Ishikawa (cell line): Measurements from ENCODE around the gene DYNC1I1.

ENCODE experiments used
- CEBPB ChIP-seq: IDR thresholded peaks from 2 replicates; pipeline ENCODE4 v1.6.1; 2012
- CREB1 ChIP-seq: IDR thresholded peaks from 2 replicates; pipeline ENCODE4 v1.6.1; 2012; ENCODE audit warnings: low read depth
- EGR1 ChIP-seq: IDR thresholded peaks from 2 replicates; pipeline ENCODE4 v1.6.1; 2012
- EP300 ChIP-seq: IDR thresholded peaks from 2 replicates; pipeline ENCODE4 v1.6.1; 2012; ENCODE audit warnings: borderline replicate concordance
- FOXM1 ChIP-seq: IDR thresholded peaks from 2 replicates; pipeline ENCODE4 v1.6.1; 2012; ENCODE audit warnings: low read depth, borderline replicate concordance
- MAX ChIP-seq: IDR thresholded peaks from 2 replicates; pipeline ENCODE4 v1.6.1; 2012
- NFIC ChIP-seq: IDR thresholded peaks from 2 replicates; pipeline ENCODE4 v1.6.1; 2012
- RAD21 ChIP-seq: IDR thresholded peaks from 2 replicates; pipeline ENCODE4 v1.6.1; 2012; ENCODE audit warnings: low read depth
- REST ChIP-seq: IDR thresholded peaks from 2 replicates; pipeline ENCODE4 v1.6.1; 2012; ENCODE audit warnings: low read depth, mild to moderate bottlenecking
- TAF1 ChIP-seq: IDR thresholded peaks from 2 replicates; pipeline ENCODE4 v1.6.1; 2012; ENCODE audit warnings: low read depth, mild to moderate bottlenecking
- TCF12 ChIP-seq: IDR thresholded peaks from 2 replicates; pipeline ENCODE4 v1.6.1; 2012; ENCODE audit warnings: low read depth
- TEAD4 ChIP-seq: IDR thresholded peaks from 2 replicates; pipeline ENCODE4 v1.6.1; 2012
- USF1 ChIP-seq: IDR thresholded peaks from 2 replicates; pipeline ENCODE4 v1.6.1; 2012
- YY1 ChIP-seq: IDR thresholded peaks from 2 replicates; pipeline ENCODE4 v1.6.1; 2012; ENCODE audit warnings: low read depth
- ZBTB7A ChIP-seq: IDR thresholded peaks from 2 replicates; pipeline ENCODE4 v1.6.1; 2012; ENCODE audit warnings: low read depth

The DYNC1I1 gene

GRCh38 chr7:95921543-95921942 is 149.2 kb downstream of the DYNC1I1 start:
- TF ChIP-seq USF1 (no peak), EGR1 (no peak), TEAD4 (no peak), CEBPB (no peak), YY1 (no peak), FOXM1 (no peak), REST (no peak), ZBTB7A (no peak), EP300 (no peak), NFIC (no peak), TAF1 (no peak), RAD21 (no peak), MAX (no peak), CREB1 (no peak), TCF12 (no peak)

- TF ChIP-seq USF1, result no peak
- no peak for TF ChIP-seq TEAD4
- TF ChIP-seq EP300, result no peak
- no peak for TF ChIP-seq EGR1
- no peak for TF ChIP-seq REST
- no peak for TF ChIP-seq FOXM1
- TF ChIP-seq ZBTB7A, result no peak
- TF ChIP-seq TCF12, result no peak
- TF ChIP-seq NFIC, result no peak
- TF ChIP-seq MAX, result no peak
- no peak for TF ChIP-seq TAF1
- TF ChIP-seq RAD21, result no peak
These were observed 149.8 kb downstream of the DYNC1I1 start for GRCh38 chr7:95922191-95922590.

GRCh38 chr7:95925236-95925635 is 152.9 kb downstream of the DYNC1I1 start:
- no peak for TF ChIP-seq ZBTB7A

GRCh38 chr7:95925971-95926370 is 153.6 kb downstream of the DYNC1I1 start:
- no peak for TF ChIP-seq ZBTB7A
- no peak for TF ChIP-seq TEAD4
- TF ChIP-seq CEBPB, result no peak
- no peak for TF ChIP-seq REST
- no peak for TF ChIP-seq TAF1
- TF ChIP-seq USF1, result no peak

GRCh38 chr7:95927756-95928155 is 155.4 kb downstream of the DYNC1I1 start:
- TF ChIP-seq REST (no peak), EP300 (no peak), RAD21 (no peak), TAF1 (no peak), NFIC (no peak), TEAD4 (no peak), CEBPB (no peak), EGR1 (no peak), CREB1 (no peak), YY1 (no peak), MAX (no peak), USF1 (no peak), FOXM1 (no peak), TCF12 (no peak), ZBTB7A (no peak)
